H1 (cell line): ENCODE measurements around the gene CLPSL2.

ENCODE experiments used
- CEBPB ChIP-seq: IDR thresholded peaks from 2 replicates; pipeline ENCODE4 v1.6.1; 2012; ENCODE audit warnings: low read depth, low read length
- EP300 ChIP-seq, 2 experiments: IDR thresholded peaks; 1 replicate in 1 of 2; 2 replicates in 1 of 2; pipeline ENCODE4 v1.6.1; 2011 to 2012; ENCODE audit warnings: low read depth in 2 of 2, low read length in 2 of 2, mild to moderate bottlenecking in 2 of 2, borderline replicate concordance in 1 of 2, inconsistent platforms in 1 of 2, moderate library complexity in 1 of 2
- HDAC2 ChIP-seq, 2 experiments: fragments of 300-600 bp in 1 of 2; sonication (generic) in 1 of 2; IDR thresholded peaks; 2 replicates each; pipeline ENCODE4 v1.6.1; 2011 to 2012; ENCODE audit warnings: low read depth in 2 of 2, low read length in 2 of 2, mild to moderate bottlenecking in 2 of 2, moderate library complexity in 2 of 2, borderline replicate concordance in 1 of 2, inconsistent platforms in 1 of 2
- POLR2A ChIP-seq, 2 experiments: IDR thresholded peaks; 1 replicate in 1 of 2; 2 replicates in 1 of 2; pipeline ENCODE4 v1.6.1; 2011; ENCODE audit warnings: low read depth in 2 of 2, low read length in 2 of 2, mild to moderate bottlenecking in 2 of 2; ENCODE audit errors: control extremely low read depth in 1 of 2
- POLR2AphosphoS5 ChIP-seq: IDR thresholded peaks from 2 replicates; pipeline ENCODE4 v1.6.1; 2011; ENCODE audit warnings: low read depth, low read length
- RFX5 ChIP-seq: IDR thresholded peaks from 2 replicates; pipeline ENCODE4 v1.6.1; 2011; ENCODE audit warnings: low read depth, low read length, improper control_type of control experiment, borderline replicate concordance
- RXRA ChIP-seq: IDR thresholded peaks from 2 replicates; pipeline ENCODE4 v1.6.1; 2011; ENCODE audit warnings: low read depth, mild to moderate bottlenecking, low read length, moderate library complexity; ENCODE audit not compliant: insufficient read depth
- SRF ChIP-seq: IDR thresholded peaks from 2 replicates; pipeline ENCODE4 v1.6.1; 2011; ENCODE audit warnings: mild to moderate bottlenecking, low read depth, low read length, moderate library complexity
- TAF1 ChIP-seq: IDR thresholded peaks from 2 replicates; pipeline ENCODE4 v1.6.1; 2011; ENCODE audit warnings: mild to moderate bottlenecking, low read depth, low read length
- TEAD4 ChIP-seq: IDR thresholded peaks from 2 replicates; pipeline ENCODE4 v1.6.1; 2012; ENCODE audit warnings: low read depth, low read length, inconsistent platforms, mixed read lengths
- TF ChIP-seq, protein P1 (sequence below), 3 experiments: IDR thresholded peaks; 1 replicate in 2 of 3; 2 replicates in 1 of 3; pipeline versions ENCODE4 v1.5.1 to v1.6.1; 2011; ENCODE audit warnings: low read length in 3 of 3, mild to moderate bottlenecking in 3 of 3, inconsistent platforms in 2 of 3, low read depth in 1 of 3, moderate library complexity in 1 of 3; ENCODE audit not compliant: insufficient read depth in 1 of 3; ENCODE audit errors: control extremely low read depth in 1 of 3

DNA sequence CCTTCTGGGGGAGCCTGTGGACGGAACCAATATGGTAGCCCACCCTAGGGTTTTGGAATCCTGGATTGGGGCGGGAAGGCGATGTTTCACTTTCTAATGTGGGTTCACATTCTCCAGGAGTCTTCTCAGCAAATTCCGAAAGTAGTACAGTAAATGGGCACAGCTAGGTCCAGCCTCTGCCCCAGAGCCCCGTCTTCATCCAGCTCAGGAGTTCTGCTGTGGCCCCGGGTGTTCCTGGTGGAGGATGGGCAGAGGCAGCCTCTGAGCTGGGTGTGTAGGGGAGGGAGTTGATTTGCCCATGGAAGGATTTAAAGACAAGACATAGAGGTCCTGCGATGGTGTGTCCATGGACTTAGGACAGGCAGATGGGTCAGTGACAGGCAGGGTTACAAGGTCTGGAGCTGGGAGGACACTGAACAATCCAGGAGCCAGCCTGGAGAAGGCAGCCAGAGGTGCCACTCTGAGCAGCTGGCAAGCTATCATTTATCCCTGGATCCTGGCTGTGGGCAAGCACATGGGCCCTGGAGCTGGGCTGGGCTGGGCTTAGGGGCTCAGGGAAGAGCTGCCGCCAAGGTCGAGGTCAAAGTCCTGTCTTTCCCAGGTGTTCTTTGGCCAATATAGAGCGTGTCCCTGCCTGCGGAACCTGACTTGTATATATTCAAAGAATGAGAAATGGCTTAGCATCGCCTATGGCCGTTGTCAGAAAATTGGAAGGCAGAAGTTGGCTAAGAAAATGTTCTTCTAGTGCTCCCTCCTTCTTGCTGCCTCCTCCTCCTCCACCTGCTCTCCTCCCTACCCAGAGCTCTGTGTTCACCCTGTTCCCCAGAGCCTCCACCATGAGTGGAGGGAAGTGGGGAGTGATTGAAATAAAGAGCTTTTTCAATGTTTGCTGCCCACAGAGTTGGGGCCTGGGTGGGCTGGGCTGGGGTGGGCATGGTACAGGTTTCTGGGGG lies 11.1 kb downstream of the CLPSL2 start:
- no peak for TF ChIP-seq EP300 (IDR thresholded peaks at IDR 0.05; ENCODE audit: borderline replicate concordance in 1 of 2, low read depth in 2 of 2, low read length in 2 of 2)
- no peak for TF ChIP-seq RFX5
- TF ChIP-seq, protein P1, sequence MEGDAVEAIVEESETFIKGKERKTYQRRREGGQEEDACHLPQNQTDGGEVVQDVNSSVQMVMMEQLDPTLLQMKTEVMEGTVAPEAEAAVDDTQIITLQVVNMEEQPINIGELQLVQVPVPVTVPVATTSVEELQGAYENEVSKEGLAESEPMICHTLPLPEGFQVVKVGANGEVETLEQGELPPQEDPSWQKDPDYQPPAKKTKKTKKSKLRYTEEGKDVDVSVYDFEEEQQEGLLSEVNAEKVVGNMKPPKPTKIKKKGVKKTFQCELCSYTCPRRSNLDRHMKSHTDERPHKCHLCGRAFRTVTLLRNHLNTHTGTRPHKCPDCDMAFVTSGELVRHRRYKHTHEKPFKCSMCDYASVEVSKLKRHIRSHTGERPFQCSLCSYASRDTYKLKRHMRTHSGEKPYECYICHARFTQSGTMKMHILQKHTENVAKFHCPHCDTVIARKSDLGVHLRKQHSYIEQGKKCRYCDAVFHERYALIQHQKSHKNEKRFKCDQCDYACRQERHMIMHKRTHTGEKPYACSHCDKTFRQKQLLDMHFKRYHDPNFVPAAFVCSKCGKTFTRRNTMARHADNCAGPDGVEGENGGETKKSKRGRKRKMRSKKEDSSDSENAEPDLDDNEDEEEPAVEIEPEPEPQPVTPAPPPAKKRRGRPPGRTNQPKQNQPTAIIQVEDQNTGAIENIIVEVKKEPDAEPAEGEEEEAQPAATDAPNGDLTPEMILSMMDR (IDR thresholded peaks at IDR 0.05; ENCODE audit: control extremely low read depth in 1 of 3, insufficient read depth in 1 of 3, low read depth in 1 of 3, low read length in 3 of 3): no peak
- TF ChIP-seq HDAC2 (IDR thresholded peaks at IDR 0.05; ENCODE audit: borderline replicate concordance in 1 of 2, low read depth in 2 of 2, low read length in 2 of 2): no peak
- no peak for TF ChIP-seq POLR2A (IDR thresholded peaks at IDR 0.05; ENCODE audit: control extremely low read depth in 1 of 2, low read depth in 2 of 2, low read length in 2 of 2)
- no peak for TF ChIP-seq RXRA
- TF ChIP-seq TEAD4: no peak
- no peak for TF ChIP-seq CEBPB
- no peak for TF ChIP-seq SRF
- TF ChIP-seq TAF1: no peak
- no peak for TF ChIP-seq POLR2AphosphoS5
